ENCODE data around the gene BMPR1A. TPM values are rescaled to one million over a fixed set of nuclear protein-coding genes. Genes with fewer than 3 reads are reported as not detected.

BMPR1A gene
- total RNA-seq, 1 donor: 71.7 TPM

DNA sequence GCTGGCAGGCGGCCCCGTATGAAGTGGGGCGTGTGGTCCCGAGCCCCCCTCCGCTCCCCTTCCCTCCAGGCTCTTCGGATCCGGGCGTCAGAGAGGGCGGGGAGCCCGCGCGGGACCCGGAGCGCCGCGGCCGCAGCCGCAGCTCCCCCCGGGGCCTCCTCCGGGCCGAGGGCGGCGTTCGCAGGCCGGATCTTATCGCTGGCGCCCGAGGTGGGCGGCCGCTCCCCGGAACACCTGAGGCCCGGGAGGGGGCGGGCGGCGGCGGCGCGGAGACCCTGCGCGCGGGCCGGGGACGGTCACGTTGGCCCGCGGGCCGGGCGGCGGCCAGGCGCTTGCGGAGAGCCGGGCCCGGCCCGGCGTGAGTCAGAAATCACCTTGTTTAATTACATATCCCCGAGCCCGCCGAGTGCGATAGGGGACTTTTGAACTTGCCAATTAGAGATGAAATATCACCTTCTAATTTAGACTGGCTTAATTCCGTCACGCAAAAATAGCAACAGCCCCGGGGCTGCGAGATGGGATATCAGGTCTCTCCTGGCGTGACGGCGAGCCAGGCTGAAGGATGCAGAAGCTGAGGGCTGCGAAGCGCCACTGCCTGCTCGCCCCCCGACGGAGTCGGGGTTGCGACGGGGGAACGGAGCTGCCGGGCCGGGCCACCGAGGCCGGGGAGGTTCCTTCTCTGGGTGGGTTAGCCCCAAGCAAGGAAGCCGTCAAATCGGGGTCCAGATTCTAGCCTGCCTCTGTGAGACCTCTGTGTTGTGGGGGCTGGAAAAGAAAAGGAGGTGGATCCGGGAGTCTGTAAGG lies 44.7 kb upstream of the BMPR1A start:
- Histone ChIP-seq H3K4me3 (ENCODE audit: insufficient read depth, low read length) (peak overlapping the region; percentile 79), H3K4me1 (ENCODE audit: insufficient read depth, low read length) (peaks cover 9% of the 10 kb centered on the region), H3K4me2 (ENCODE audit: insufficient read depth, low read length) (peak overlapping the region; percentile 86), H4K20me1 (ENCODE audit: insufficient read depth, low read length) (no peaks in the 10 kb centered on the region), H2AFZ (ENCODE audit: low read length) (peak overlapping the region; percentile 92), H3K36me3 (ENCODE audit: insufficient read depth, low read length) (no peaks in the 10 kb centered on the region), H3K9me3 (ENCODE audit: low read depth, low read length) (no peaks in the 10 kb centered on the region), H3K79me2 (ENCODE audit: insufficient read depth, low read length) (no peaks in the 10 kb centered on the region), H3K27me3 (ENCODE audit: insufficient read depth, low read length) (no peaks in the 10 kb centered on the region), H3K27ac (ENCODE audit: low read depth, low read length) (peak overlapping the region; percentile 71)
- TF ChIP-seq, protein P1, sequence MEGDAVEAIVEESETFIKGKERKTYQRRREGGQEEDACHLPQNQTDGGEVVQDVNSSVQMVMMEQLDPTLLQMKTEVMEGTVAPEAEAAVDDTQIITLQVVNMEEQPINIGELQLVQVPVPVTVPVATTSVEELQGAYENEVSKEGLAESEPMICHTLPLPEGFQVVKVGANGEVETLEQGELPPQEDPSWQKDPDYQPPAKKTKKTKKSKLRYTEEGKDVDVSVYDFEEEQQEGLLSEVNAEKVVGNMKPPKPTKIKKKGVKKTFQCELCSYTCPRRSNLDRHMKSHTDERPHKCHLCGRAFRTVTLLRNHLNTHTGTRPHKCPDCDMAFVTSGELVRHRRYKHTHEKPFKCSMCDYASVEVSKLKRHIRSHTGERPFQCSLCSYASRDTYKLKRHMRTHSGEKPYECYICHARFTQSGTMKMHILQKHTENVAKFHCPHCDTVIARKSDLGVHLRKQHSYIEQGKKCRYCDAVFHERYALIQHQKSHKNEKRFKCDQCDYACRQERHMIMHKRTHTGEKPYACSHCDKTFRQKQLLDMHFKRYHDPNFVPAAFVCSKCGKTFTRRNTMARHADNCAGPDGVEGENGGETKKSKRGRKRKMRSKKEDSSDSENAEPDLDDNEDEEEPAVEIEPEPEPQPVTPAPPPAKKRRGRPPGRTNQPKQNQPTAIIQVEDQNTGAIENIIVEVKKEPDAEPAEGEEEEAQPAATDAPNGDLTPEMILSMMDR (IDR thresholded peaks at IDR 0.05; ENCODE audit: extremely low read depth, low read depth, low read length): no peak
- DNase-seq (ENCODE audit: insufficient read length, low spot score, missing footprints): peak; percentile 98

DNA sequence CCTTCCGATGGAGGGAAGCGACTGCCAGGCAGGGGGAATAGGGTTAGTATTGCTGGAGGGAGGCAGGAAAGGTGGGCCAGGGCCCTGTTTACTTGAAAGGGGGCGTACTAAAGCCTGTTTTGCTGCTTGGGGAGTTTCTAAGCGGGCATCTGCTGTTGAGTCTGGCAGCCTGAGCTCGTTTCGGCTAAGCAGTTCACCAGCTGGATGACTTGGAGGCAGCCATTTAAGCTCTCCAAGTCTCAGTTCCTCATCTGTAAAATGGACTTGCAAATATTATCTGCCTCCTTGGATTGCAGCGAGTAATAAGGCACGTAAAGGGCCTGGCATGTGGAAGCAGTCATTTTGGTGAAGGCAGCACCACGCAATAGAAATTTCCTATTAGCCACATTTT lies 44.1 kb upstream of the BMPR1A start:
- Histone ChIP-seq H3K36me3 (ENCODE audit: insufficient read depth, low read length) (no peaks in the 10 kb centered on the region), H3K4me3 (ENCODE audit: insufficient read depth, low read length) (peak overlapping the region; percentile 79), H4K20me1 (ENCODE audit: insufficient read depth, low read length) (no peaks in the 10 kb centered on the region), H3K4me1 (ENCODE audit: insufficient read depth, low read length) (peaks cover 9% of the 10 kb centered on the region), H3K27me3 (ENCODE audit: insufficient read depth, low read length) (no peaks in the 10 kb centered on the region), H3K4me2 (ENCODE audit: insufficient read depth, low read length) (peak overlapping the region; percentile 86), H3K27ac (ENCODE audit: low read depth, low read length) (peak overlapping the region; percentile 69), H3K79me2 (ENCODE audit: insufficient read depth, low read length) (no peaks in the 10 kb centered on the region), H3K9me3 (ENCODE audit: low read depth, low read length) (no peaks in the 10 kb centered on the region), H2AFZ (ENCODE audit: low read length) (peak overlapping the region; percentile 92)
- TF ChIP-seq, protein P1 (IDR thresholded peaks at IDR 0.05; ENCODE audit: extremely low read depth, low read depth, low read length): no peak
- no peak for DNase-seq (ENCODE audit: insufficient read length, low spot score, missing footprints)

DNA sequence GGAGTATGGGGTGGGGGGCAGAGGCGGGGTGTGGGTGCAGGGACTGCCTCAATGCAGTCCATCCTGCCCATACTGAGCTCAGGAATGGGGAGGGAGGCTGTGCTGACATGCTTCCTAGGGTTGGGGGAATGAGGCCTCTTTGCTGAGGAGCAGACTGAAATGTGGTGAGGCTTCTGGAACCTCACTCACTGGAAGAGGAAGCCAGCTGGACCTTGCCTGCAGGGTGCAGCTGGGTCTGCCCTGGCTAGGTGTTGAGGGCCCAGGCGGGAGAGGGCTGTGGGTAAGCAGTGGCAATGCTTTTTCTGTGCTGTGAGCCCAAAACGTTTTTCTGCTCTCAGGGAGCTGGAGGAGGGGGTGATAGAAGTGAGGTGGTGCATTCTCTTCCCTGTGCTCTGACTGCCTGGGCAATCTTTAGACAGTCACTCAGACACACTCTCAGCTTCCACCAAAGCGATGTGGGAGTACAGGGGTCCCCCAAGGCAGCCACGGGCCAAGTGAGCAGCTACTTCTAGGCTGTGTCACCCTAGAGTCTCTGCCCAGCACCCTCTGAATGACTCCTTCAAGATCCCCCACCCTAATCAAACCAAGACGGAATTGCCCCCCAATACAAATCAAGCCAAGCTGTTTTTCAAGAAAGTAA lies 41.1 kb upstream of the BMPR1A start:
- no peaks in the 10 kb centered on the region for H3K36me3 ChIP-seq (ENCODE audit: insufficient read depth, low read length)
- peaks cover 9% of the 10 kb centered on the region for H3K4me1 ChIP-seq (ENCODE audit: insufficient read depth, low read length)
- no peak overlapping the region for H2AFZ ChIP-seq (ENCODE audit: low read length)
- no peak overlapping the region for H3K4me2 ChIP-seq (ENCODE audit: insufficient read depth, low read length)
- no peak overlapping the region for H3K27ac ChIP-seq (ENCODE audit: low read depth, low read length)
- H3K27me3 ChIP-seq (ENCODE audit: insufficient read depth, low read length): no peaks in the 10 kb centered on the region
- no peaks in the 10 kb centered on the region for H4K20me1 ChIP-seq (ENCODE audit: insufficient read depth, low read length)
- no peaks in the 10 kb centered on the region for H3K79me2 ChIP-seq (ENCODE audit: insufficient read depth, low read length)
- no peaks in the 10 kb centered on the region for H3K9me3 ChIP-seq (ENCODE audit: low read depth, low read length)
- peak; percentile 27 for DNase-seq (ENCODE audit: insufficient read length, low spot score, missing footprints)
- no peak overlapping the region for H3K4me3 ChIP-seq (ENCODE audit: insufficient read depth, low read length)
- TF ChIP-seq, protein P1 (IDR thresholded peaks at IDR 0.05; ENCODE audit: extremely low read depth, low read depth, low read length): no peak

DNA sequence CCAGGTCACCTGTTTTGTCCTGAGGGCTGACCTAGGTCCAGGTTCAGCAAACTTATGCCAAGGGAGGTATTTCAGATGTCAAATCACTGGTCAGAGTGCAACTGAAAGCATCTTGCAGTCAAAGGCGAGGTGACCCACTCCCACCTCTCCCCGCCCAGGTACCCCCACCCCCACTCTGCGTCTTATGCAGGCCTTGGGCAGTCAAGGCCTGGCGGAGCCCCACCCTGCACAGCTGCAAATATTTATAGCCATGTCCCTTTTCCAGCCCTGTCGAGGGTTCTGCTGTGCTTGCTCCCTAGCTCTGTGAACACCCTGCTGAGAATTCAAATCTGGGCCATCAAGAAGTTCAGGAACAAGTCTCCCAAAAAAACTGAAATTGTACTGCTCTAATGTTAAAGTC lies 40.6 kb upstream of the BMPR1A start:
- Histone ChIP-seq H3K36me3 (ENCODE audit: insufficient read depth, low read length) (no peaks in the 10 kb centered on the region), H3K27me3 (ENCODE audit: insufficient read depth, low read length) (no peaks in the 10 kb centered on the region), H3K4me1 (ENCODE audit: insufficient read depth, low read length) (peaks cover 6% of the 10 kb centered on the region), H4K20me1 (ENCODE audit: insufficient read depth, low read length) (no peaks in the 10 kb centered on the region), H3K4me2 (ENCODE audit: insufficient read depth, low read length) (no peak overlapping the region), H2AFZ (ENCODE audit: low read length) (no peak overlapping the region), H3K79me2 (ENCODE audit: insufficient read depth, low read length) (no peaks in the 10 kb centered on the region), H3K9me3 (ENCODE audit: low read depth, low read length) (no peaks in the 10 kb centered on the region), H3K4me3 (ENCODE audit: insufficient read depth, low read length) (no peak overlapping the region), H3K27ac (ENCODE audit: low read depth, low read length) (no peak overlapping the region)
- DNase-seq (ENCODE audit: insufficient read length, low spot score, missing footprints): peak; percentile 23
- TF ChIP-seq, protein P1 (IDR thresholded peaks at IDR 0.05; ENCODE audit: extremely low read depth, low read depth, low read length): no peak
